ENCODE data around the gene TLK2.
"Not testable (repeated sequence)": the region's sequence is repeated elsewhere in the genome, so short reads cannot be mapped to it uniquely, and the experiment has no call there.

GRCh38 chr17:62560971-62561370 is 82.3 kb downstream of the TLK2 start:
- TF ChIP-seq CTCF (conservative IDR thresholded peaks at IDR 0.05 in 1 of 2, IDR thresholded peaks at IDR 0.05 in 1 of 2; ENCODE audit: extremely low read depth in 1 of 2, insufficient read depth in 1 of 2, low read depth in 1 of 2, low read length in 2 of 2); EZH2 (IDR thresholded peaks at IDR 0.05; ENCODE audit: borderline replicate concordance, low read length): not testable (repeated sequence)
